Liver (tissue), 9 donors: ENCODE results near the gene AMHR2. TPM values are rescaled to one million over a fixed set of nuclear protein-coding genes. Genes with fewer than 3 reads are reported as not detected.
"Not testable (repeated sequence)": the region's sequence is repeated elsewhere in the genome, so short reads cannot be mapped to it uniquely, and the experiment has no call there.

ENCODE experiments used
- DNase-seq: peaks from one replicate; pipeline ENCODE4 v3.0.0-alpha.2; 2017; ENCODE audit warnings: low spot score
- H3K27ac ChIP-seq, 2 donors: one replicate each; pipeline ENCODE4 v1.7.0; 2013; ENCODE audit warnings: inconsistent platforms in 2 of 2, low read length in 2 of 2, control low read depth in 1 of 2, low read depth in 1 of 2, mild to moderate bottlenecking in 1 of 2
- H3K27me3 ChIP-seq, 4 donors: one replicate each; pipeline versions ENCODE4 v1.6.1 to v1.7.0; 2013; ENCODE audit warnings: low read length in 3 of 4, inconsistent platforms in 1 of 4, mild to moderate bottlenecking in 1 of 4, moderate library complexity in 1 of 4; ENCODE audit not compliant: control insufficient read depth in 4 of 4, insufficient read depth in 4 of 4
- H3K36me3 ChIP-seq, 4 donors: one replicate each; pipeline versions ENCODE4 v1.6.1 to v1.7.0; 2013; ENCODE audit warnings: low read length in 3 of 4, mild to moderate bottlenecking in 3 of 4, low read depth in 1 of 4, moderate library complexity in 1 of 4; ENCODE audit not compliant: control insufficient read depth in 4 of 4, insufficient read depth in 3 of 4
- H3K4me1 ChIP-seq, 4 donors: one replicate each; pipeline versions ENCODE4 v1.6.1 to v1.7.0; 2013; ENCODE audit warnings: low read length in 3 of 4, mild to moderate bottlenecking in 3 of 4, moderate library complexity in 1 of 4; ENCODE audit not compliant: control insufficient read depth in 4 of 4, insufficient read depth in 4 of 4
- H3K4me3 ChIP-seq, 3 donors: one replicate each; pipeline versions ENCODE4 v1.6.1 to v1.7.0; 2013; ENCODE audit warnings: low read length in 3 of 3, control low read depth in 1 of 3, low read depth in 1 of 3, mild to moderate bottlenecking in 1 of 3
- H3K9ac ChIP-seq, 2 donors: one replicate each; pipeline ENCODE4 v1.7.0; 2013; ENCODE audit warnings: low read length in 2 of 2, mild to moderate bottlenecking in 2 of 2, moderate library complexity in 2 of 2, control low read depth in 1 of 2, low read depth in 1 of 2
- H3K9me3 ChIP-seq, 4 donors: one replicate each; pipeline versions ENCODE4 v1.6.1 to v1.7.0; 2013; ENCODE audit warnings: low read length in 3 of 4; ENCODE audit not compliant: control insufficient read depth in 4 of 4
- EGR1 ChIP-seq, 2 donors: IDR thresholded peaks; 2 replicates each; pipeline ENCODE4 v1.6.1; 2016 to 2018; ENCODE audit warnings: antibody characterized with exemption in 2 of 2, low read depth in 2 of 2
- FOXA1 ChIP-seq: IDR thresholded peaks from 2 replicates; pipeline ENCODE4 v1.6.1; 2016; ENCODE audit warnings: antibody characterized with exemption
- FOXA2 ChIP-seq: IDR thresholded peaks from 2 replicates; pipeline ENCODE4 v1.6.1; 2016; ENCODE audit warnings: antibody characterized with exemption
- GABPA ChIP-seq, 2 donors: IDR thresholded peaks in 1 of 2; conservative IDR thresholded peaks in 1 of 2; 2 replicates each; pipeline ENCODE4 v1.6.1; 2016; ENCODE audit warnings: antibody characterized with exemption in 2 of 2, mild to moderate bottlenecking in 1 of 2, moderate library complexity in 1 of 2
- HNF4A ChIP-seq, 2 donors: conservative IDR thresholded peaks; 2 replicates each; pipeline ENCODE4 v1.6.1; 2016; ENCODE audit warnings: antibody characterized with exemption in 2 of 2, mild to moderate bottlenecking in 2 of 2
- HNF4G ChIP-seq: IDR thresholded peaks from 2 replicates; pipeline ENCODE4 v1.6.1; 2016; ENCODE audit warnings: antibody characterized with exemption
- JUND ChIP-seq, 2 donors: IDR thresholded peaks; 2 replicates each; pipeline ENCODE4 v1.6.1; 2016; ENCODE audit warnings: antibody characterized with exemption in 2 of 2
- NR2F2 ChIP-seq: IDR thresholded peaks from 2 replicates; pipeline ENCODE4 v1.6.1; 2016; ENCODE audit warnings: antibody characterized with exemption
- RAD21 ChIP-seq, 2 donors: IDR thresholded peaks; 2 replicates each; pipeline ENCODE4 v1.6.1; 2016; ENCODE audit warnings: antibody characterized with exemption in 2 of 2, mild to moderate bottlenecking in 2 of 2
- RXRA ChIP-seq, 2 donors: IDR thresholded peaks; 2 replicates each; pipeline ENCODE4 v1.6.1; 2017 to 2018; ENCODE audit warnings: antibody characterized with exemption in 2 of 2, mild to moderate bottlenecking in 1 of 2
- SP1 ChIP-seq: IDR thresholded peaks from 2 replicates; pipeline ENCODE4 v1.6.1; 2018; ENCODE audit warnings: antibody characterized with exemption, mild to moderate bottlenecking
- TAF1 ChIP-seq: conservative IDR thresholded peaks from 2 replicates; pipeline ENCODE4 v1.6.1; 2016; ENCODE audit warnings: antibody characterized with exemption, mild to moderate bottlenecking
- YY1 ChIP-seq: IDR thresholded peaks from 2 replicates; pipeline ENCODE4 v1.6.1; 2016; ENCODE audit warnings: antibody characterized with exemption, mild to moderate bottlenecking
- WGBS: extraction: QIAGEN DNeasy Blood & Tissue Kit; methylation state at CpG from one replicate; pipeline ENCODE4 v1.1.7; 2013; 5-methylcytosine and 5-hydroxymethylcytosine counted together
- polyA plus RNA-seq, 2 donors: library from polyadenylated mRNA; stranded (reverse) in 1 of 2; unstranded in 1 of 2; fragments of 200-250 nt in 1 of 2; fragments of >200 nt in 1 of 2; fragmentation: Nextera tagmentation in 1 of 2; extraction: Ambion mirVana in 1 of 2; gene quantifications; one replicate each; pipeline versions ENCODE4 v1.2.1 to v1.2.3, GENCODE V29; 2013 to 2015
- total RNA-seq, 2 donors: library from RNA; depleted of rRNA; stranded (reverse); fragments of >200 nt; gene quantifications; one replicate each; pipeline ENCODE4 v1.2.3, GENCODE V29; 2014
- TF ChIP-seq, protein P1 (sequence below): fragments of 150-350 bp; IDR thresholded peaks from 2 replicates; pipeline ENCODE4 v1.5.1; 2017; ENCODE audit warnings: improper control_type of control experiment, low read depth, low read length; ENCODE audit not compliant: missing input control
- TF ChIP-seq, protein P2 (sequence below): IDR thresholded peaks from 2 replicates; pipeline ENCODE4 v1.6.1; 2016; ENCODE audit warnings: antibody characterized with exemption
- TF ChIP-seq, protein P3 (sequence below): IDR thresholded peaks from 2 replicates; pipeline ENCODE4 v1.6.1; 2016; ENCODE audit warnings: antibody characterized with exemption
- TF ChIP-seq, protein P4 (sequence below): IDR thresholded peaks from 2 replicates; pipeline ENCODE4 v1.6.1; 2016; ENCODE audit warnings: antibody characterized with exemption
- TF ChIP-seq, protein P5 (sequence below): IDR thresholded peaks from 2 replicates; pipeline ENCODE4 v1.6.1; 2016; ENCODE audit warnings: antibody characterized with exemption, mild to moderate bottlenecking
- donor health status: healthy.
- donor health status: healthy.
- donor health status: healthy.
- donor health status: healthy.
- donor health status: healthy.

AMHR2 gene
- total and polyA plus RNA-seq, 4 donors: 0.67 to 1.3 (median 0.92) TPM

DNA sequence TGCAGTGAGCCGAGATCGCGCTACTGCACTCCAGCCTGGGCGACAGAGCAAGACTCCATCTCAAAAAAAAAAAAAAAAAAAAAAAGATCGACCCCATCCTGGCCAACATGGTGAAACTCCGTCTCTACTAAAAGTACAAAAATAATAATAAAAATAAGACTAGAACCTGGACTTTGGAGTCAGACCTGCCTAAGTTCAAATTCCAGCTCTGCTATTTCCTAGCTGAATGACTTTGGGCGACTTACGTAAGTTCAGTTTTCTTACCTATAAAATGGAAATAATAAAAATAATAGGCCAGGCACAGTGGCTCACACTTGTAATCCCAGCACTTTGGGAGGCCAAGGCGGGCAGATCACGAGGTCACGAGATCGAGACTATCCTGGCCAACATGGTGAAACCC is 1.4 kb upstream of the AMHR2 start:
- H3K36me3 ChIP-seq, H3K27me3 ChIP-seq, H3K9ac ChIP-seq, H3K4me1 ChIP-seq, H3K4me3 ChIP-seq, DNase-seq, H3K9me3 ChIP-seq, H3K27ac ChIP-seq: not testable (repeated sequence)
- WGBS: 86% methylated on average over 12 of the region's 12 CpGs

DNA sequence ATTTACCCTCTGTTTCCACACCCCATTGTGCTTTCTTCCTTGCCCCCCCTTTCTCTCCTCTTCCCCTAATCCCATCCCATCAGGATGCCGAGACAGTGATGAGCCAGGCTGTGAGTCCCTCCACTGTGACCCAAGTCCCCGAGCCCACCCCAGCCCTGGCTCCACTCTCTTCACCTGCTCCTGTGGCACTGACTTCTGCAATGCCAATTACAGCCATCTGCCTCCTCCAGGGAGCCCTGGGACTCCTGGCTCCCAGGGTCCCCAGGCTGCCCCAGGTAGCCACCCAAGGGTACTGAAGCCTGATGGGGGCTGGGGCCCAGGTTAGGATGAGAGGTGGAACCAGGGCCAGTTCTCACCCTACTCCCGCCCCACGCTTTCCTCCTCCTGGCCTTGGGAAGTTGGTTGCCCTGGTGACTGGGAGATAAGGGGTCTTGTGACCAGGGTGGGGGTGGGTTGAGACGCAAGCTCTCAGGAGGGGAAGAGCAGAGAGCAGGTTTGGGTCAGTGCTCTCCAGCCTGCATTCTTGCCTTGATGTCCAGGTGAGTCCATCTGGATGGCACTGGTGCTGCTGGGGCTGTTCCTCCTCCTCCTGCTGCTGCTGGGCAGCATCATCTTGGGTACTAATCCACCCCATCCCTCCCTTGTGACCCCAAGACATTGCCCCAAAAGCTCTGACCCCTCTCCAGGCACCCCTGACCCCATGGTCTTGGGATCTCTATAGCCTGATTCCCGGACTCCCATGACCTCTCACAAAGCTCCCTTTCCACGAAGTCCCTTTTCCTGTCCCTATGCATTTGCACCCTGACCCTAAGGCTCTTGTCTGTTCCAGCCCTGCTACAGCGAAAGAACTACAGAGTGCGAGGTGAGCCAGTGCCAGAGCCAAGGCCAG is 1.2 kb downstream of the AMHR2 start:
- Histone ChIP-seq H3K27me3 (no peaks in the 10 kb centered on the region), H3K36me3 (no peaks in the 10 kb centered on the region), H3K4me1 (peaks cover 0 to 4% (median 2%) of the 10 kb centered on the region in 4 donors), H3K9me3 (no peaks in the 10 kb centered on the region), H3K9ac (no peak overlapping the region), H3K4me3 (no peak overlapping the region), H3K27ac (no peak overlapping the region)
- 79% methylated on average over 9 of the region's 9 CpGs for WGBS
- peak; percentile 44 for DNase-seq
- TF ChIP-seq HNF4A (conservative IDR thresholded peaks at IDR 0.05): no peak
- TF ChIP-seq, protein P1, sequence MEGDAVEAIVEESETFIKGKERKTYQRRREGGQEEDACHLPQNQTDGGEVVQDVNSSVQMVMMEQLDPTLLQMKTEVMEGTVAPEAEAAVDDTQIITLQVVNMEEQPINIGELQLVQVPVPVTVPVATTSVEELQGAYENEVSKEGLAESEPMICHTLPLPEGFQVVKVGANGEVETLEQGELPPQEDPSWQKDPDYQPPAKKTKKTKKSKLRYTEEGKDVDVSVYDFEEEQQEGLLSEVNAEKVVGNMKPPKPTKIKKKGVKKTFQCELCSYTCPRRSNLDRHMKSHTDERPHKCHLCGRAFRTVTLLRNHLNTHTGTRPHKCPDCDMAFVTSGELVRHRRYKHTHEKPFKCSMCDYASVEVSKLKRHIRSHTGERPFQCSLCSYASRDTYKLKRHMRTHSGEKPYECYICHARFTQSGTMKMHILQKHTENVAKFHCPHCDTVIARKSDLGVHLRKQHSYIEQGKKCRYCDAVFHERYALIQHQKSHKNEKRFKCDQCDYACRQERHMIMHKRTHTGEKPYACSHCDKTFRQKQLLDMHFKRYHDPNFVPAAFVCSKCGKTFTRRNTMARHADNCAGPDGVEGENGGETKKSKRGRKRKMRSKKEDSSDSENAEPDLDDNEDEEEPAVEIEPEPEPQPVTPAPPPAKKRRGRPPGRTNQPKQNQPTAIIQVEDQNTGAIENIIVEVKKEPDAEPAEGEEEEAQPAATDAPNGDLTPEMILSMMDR: no peak
- TF ChIP-seq NR2F2: no peak
- TF ChIP-seq, protein P2, sequence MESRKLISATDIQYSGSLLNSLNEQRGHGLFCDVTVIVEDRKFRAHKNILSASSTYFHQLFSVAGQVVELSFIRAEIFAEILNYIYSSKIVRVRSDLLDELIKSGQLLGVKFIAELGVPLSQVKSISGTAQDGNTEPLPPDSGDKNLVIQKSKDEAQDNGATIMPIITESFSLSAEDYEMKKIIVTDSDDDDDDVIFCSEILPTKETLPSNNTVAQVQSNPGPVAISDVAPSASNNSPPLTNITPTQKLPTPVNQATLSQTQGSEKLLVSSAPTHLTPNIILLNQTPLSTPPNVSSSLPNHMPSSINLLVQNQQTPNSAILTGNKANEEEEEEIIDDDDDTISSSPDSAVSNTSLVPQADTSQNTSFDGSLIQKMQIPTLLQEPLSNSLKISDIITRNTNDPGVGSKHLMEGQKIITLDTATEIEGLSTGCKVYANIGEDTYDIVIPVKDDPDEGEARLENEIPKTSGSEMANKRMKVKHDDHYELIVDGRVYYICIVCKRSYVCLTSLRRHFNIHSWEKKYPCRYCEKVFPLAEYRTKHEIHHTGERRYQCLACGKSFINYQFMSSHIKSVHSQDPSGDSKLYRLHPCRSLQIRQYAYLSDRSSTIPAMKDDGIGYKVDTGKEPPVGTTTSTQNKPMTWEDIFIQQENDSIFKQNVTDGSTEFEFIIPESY: no peak
- no peak for TF ChIP-seq RAD21 (IDR thresholded peaks at IDR 0.05)
- TF ChIP-seq, protein P3, sequence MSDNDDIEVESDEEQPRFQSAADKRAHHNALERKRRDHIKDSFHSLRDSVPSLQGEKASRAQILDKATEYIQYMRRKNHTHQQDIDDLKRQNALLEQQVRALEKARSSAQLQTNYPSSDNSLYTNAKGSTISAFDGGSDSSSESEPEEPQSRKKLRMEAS: no peak
- no peak for TF ChIP-seq YY1
- TF ChIP-seq TAF1: no peak
- no peak for TF ChIP-seq FOXA2
- TF ChIP-seq EGR1 (IDR thresholded peaks at IDR 0.05; ENCODE audit: low read depth in 2 of 2): no peak
- no peak for TF ChIP-seq SP1
- TF ChIP-seq JUND (IDR thresholded peaks at IDR 0.05): no peak
- no peak for TF ChIP-seq GABPA (IDR thresholded peaks at IDR 0.05 in 1 of 2, conservative IDR thresholded peaks at IDR 0.05 in 1 of 2)
- TF ChIP-seq RXRA (IDR thresholded peaks at IDR 0.05): no peak
- TF ChIP-seq, protein P4, sequence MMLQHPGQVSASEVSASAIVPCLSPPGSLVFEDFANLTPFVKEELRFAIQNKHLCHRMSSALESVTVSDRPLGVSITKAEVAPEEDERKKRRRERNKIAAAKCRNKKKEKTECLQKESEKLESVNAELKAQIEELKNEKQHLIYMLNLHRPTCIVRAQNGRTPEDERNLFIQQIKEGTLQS: no peak
- TF ChIP-seq, protein P5, sequence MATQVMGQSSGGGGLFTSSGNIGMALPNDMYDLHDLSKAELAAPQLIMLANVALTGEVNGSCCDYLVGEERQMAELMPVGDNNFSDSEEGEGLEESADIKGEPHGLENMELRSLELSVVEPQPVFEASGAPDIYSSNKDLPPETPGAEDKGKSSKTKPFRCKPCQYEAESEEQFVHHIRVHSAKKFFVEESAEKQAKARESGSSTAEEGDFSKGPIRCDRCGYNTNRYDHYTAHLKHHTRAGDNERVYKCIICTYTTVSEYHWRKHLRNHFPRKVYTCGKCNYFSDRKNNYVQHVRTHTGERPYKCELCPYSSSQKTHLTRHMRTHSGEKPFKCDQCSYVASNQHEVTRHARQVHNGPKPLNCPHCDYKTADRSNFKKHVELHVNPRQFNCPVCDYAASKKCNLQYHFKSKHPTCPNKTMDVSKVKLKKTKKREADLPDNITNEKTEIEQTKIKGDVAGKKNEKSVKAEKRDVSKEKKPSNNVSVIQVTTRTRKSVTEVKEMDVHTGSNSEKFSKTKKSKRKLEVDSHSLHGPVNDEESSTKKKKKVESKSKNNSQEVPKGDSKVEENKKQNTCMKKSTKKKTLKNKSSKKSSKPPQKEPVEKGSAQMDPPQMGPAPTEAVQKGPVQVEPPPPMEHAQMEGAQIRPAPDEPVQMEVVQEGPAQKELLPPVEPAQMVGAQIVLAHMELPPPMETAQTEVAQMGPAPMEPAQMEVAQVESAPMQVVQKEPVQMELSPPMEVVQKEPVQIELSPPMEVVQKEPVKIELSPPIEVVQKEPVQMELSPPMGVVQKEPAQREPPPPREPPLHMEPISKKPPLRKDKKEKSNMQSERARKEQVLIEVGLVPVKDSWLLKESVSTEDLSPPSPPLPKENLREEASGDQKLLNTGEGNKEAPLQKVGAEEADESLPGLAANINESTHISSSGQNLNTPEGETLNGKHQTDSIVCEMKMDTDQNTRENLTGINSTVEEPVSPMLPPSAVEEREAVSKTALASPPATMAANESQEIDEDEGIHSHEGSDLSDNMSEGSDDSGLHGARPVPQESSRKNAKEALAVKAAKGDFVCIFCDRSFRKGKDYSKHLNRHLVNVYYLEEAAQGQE: no peak
- no peak for TF ChIP-seq HNF4G
- TF ChIP-seq FOXA1: no peak
